ENCODE measurements around the gene PLPP4.

DNA sequence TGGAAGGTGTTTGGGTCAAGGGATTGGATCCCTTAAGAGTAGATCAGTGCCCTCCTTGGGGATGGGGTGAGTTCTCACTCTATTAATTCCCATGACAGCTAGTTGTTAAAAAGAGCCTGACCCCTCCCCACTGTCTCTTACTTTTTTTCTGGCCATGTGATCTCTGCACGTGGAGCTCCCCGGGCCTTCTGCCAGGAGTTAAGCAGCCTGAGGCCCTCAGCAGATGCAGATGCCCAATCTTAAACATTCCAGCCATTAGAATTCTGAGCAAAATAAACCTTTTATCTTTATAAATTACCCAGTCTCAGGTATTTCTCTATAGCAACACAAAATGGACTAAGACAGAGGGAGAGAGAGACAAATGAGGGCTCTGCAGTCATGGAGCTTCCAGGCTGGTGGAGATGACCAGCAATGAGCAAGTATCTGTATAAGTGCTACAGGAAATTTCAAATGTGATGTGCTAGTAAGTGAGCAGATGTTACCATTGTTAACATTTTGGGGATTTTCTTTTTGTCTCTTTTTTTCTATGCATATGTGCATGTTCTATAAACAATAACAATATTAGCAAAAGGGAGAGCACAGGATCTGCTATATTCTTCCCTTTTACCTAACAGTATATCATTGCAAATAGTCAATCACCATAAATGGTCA is 26.7 kb downstream of the PLPP4 start:
- TF ChIP-seq POLR2A (IDR thresholded peaks at IDR 0.05) = no peak
- TF ChIP-seq, protein P1, sequence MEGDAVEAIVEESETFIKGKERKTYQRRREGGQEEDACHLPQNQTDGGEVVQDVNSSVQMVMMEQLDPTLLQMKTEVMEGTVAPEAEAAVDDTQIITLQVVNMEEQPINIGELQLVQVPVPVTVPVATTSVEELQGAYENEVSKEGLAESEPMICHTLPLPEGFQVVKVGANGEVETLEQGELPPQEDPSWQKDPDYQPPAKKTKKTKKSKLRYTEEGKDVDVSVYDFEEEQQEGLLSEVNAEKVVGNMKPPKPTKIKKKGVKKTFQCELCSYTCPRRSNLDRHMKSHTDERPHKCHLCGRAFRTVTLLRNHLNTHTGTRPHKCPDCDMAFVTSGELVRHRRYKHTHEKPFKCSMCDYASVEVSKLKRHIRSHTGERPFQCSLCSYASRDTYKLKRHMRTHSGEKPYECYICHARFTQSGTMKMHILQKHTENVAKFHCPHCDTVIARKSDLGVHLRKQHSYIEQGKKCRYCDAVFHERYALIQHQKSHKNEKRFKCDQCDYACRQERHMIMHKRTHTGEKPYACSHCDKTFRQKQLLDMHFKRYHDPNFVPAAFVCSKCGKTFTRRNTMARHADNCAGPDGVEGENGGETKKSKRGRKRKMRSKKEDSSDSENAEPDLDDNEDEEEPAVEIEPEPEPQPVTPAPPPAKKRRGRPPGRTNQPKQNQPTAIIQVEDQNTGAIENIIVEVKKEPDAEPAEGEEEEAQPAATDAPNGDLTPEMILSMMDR (IDR thresholded peaks at IDR 0.05) = no peak

Measured in transverse colon (tissue), 3 donors.